ES-I3 (cell line): ENCODE measurements around the gene PSTPIP2.
"Not testable (repeated sequence)": the region's sequence is repeated elsewhere in the genome, so short reads cannot be mapped to it uniquely, and the experiment has no call there.

ENCODE experiments used
- H3K36me3 ChIP-seq: 2 replicates; pipeline ENCODE4 v1.6.1; 2013; ENCODE audit warnings: mild to moderate bottlenecking, low read length, control low read depth, moderate library complexity; ENCODE audit not compliant: insufficient read depth
- H3K4me1 ChIP-seq: 2 replicates; pipeline ENCODE4 v1.6.1; 2013; ENCODE audit warnings: mild to moderate bottlenecking, control low read depth, low read length; ENCODE audit not compliant: insufficient read depth
- H3K9ac ChIP-seq: 2 replicates; pipeline ENCODE4 v1.6.1; 2013; ENCODE audit warnings: low read depth, mild to moderate bottlenecking, low read length, moderate library complexity
- H3K9me3 ChIP-seq: 2 replicates; pipeline ENCODE4 v1.6.1; 2013; ENCODE audit warnings: mild to moderate bottlenecking, low read length, moderate library complexity; ENCODE audit not compliant: control insufficient read depth, insufficient read depth

PSTPIP2 gene

GRCh38 chr18:46055838-46056230, 16.2 kb downstream of the PSTPIP2 start:
- H3K9me3 ChIP-seq, result no peaks in the 10 kb centered on the region
- H3K9ac ChIP-seq, result no peak overlapping the region
- H3K4me1 ChIP-seq, result no peaks in the 10 kb centered on the region
- no peaks in the 10 kb centered on the region for H3K36me3 ChIP-seq

DNA sequence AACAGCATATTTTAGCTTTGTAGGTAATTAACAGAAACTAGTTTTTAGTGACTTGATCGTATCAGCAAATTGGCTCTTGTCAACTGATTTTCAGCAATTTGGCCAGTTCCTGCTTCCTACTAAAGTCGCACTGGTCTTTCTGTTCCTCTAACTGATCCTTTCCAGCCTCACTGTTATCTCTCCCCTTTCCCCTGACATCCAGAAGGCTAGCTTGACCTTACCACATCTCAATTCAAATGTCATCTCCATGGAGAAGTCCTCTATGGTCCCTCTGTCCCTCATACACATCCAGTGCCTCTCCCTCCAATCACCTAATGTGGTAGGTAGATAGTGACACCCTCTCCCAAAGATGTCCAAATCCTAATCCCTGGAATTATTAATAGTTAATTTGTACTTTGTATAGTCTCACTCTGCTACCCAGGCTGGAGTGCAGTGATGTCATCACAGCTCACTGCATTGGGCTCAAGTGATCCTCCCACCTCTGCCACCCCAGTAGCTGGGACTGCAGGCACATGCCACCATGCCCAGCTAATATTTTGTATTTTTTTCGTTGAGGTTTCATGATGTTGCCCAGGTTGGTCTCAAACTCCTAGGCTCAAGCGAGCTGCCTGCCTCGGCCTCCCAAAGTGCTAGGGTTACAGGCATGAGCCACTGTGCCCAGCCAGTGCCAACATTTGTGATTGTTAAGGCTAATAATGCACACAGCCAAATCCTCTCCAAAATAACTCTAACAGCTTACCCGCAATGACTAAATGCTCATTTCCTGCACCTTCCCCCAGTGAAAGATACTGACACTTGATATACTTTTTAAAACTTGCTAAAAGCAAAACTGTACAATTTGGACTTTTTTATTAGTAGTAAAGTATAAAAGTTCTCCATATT, 16.9 kb downstream of the PSTPIP2 start:
- Histone ChIP-seq H3K4me1 (no peaks in the 10 kb centered on the region), H3K9me3 (no peaks in the 10 kb centered on the region), H3K36me3 (no peaks in the 10 kb centered on the region), H3K9ac (no peak overlapping the region)

DNA sequence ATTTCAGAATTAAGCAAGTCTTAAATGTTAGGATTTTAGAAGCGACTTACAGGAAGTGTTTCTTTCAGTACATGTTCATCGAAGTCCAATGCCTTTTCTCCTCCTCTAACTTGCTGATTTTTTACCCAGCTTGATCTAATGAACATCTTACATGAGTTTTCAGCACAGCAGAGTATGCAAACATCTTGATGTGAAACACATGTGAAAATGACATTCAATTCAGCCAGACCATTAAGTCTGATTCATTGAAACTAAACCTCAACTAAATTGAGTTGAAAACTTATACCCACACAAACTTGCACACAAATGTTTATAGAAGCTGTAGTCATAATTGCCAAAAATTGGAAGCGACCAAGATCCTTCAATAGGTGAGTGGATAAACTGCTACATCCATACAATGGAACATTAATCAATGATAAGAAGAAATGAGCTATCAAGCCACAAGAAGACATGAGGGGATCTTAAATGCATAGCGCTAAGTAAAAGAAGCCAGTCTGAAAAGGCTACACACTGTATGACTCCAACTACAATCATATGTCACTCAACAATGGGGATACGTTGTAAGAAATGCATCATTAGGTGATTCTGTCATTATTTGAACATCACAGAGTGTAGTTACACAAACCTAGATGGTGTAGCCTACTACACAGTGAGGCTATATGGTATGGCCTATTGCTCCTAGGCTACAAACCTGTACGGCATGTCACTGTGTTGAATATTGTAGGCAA, 18.5 kb downstream of the PSTPIP2 start:
- Histone ChIP-seq H3K9ac (no peak overlapping the region), H3K4me1 (no peaks in the 10 kb centered on the region), H3K36me3 (no peaks in the 10 kb centered on the region), H3K9me3 (no peaks in the 10 kb centered on the region)

DNA sequence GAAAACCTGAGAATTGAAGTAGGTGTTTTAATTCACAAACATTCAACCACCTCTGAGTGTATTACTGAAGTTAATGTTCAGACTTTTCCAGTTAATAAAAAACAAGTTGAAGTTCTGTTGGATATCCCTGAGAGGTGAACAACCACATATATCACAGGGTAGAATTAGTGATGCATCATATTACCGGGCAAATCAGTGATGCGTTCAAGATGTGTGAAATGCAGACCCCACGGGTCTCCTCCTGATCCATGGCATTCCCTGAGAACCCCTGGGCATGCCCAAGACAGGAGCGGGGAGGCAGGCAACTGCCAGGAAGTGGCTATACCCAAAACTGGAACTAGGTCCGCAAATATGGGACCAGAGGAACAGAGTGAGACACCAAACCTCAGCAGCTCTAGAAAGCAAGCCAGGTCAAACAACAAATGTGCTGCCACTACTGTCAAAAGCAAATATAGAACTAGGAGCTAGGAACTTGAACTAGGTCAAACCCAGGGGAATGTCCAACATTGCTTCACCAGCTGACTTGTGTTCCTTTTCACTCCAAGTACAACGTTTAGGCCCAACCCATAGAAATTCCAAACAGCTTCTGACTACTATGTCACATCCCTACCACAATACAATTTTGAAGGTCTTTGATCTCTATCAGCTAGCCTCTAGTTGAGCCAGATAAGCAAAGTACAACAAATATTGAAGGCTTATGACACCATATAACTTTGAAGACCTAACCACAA, 20.2 kb downstream of the PSTPIP2 start:
- no peak overlapping the region for H3K9ac ChIP-seq
- H3K36me3 ChIP-seq, result no peaks in the 10 kb centered on the region
- no peaks in the 10 kb centered on the region for H3K4me1 ChIP-seq
- no peaks in the 10 kb centered on the region for H3K9me3 ChIP-seq

- H3K36me3 ChIP-seq, result no peaks in the 10 kb centered on the region
- H3K9ac ChIP-seq, result no peak overlapping the region
- H3K9me3 ChIP-seq, result no peaks in the 10 kb centered on the region
- H3K4me1 ChIP-seq, result no peaks in the 10 kb centered on the region
These were observed 21.8 kb downstream of the PSTPIP2 start for GRCh38 chr18:46050268-46050667.

DNA sequence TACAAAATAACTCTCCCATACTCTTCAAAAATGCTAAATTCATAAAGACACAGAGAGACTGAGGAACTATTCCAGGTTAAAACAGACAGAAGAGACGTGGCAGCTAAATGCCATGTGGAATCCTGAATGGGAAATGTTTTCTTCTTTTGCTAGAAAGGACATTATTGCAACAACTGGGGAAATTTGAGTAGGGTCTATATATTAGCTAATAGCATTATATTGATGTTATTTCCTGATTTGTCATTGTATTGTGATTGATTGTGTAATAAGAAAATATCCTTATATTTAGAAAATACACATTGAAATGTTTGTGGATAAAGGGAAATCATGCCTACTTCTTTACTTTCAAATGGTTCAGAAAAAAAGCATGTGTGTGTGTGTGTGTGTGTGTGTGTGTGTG, 23.4 kb downstream of the PSTPIP2 start:
- no peak overlapping the region for H3K9ac ChIP-seq
- no peaks in the 10 kb centered on the region for H3K36me3 ChIP-seq
- no peaks in the 10 kb centered on the region for H3K4me1 ChIP-seq

DNA sequence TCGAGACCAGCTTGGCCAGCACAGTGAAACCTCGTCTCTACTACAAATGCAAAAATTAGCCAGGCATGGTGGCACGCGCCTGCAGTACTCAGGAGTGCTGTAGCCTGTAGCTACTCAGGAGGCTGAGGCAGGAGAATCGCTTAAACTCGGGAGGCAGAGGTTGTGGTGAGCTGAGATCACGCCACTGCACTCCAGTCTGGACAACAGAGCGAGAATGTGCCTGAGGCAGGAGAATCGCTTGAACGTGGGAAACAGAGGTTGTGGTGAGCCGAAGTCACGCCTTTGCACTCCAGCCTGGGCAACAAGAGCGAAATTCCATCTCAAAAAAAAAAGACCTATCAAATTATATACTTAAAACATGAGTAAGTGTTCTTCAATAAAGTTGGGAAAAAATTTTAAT, 24.7 kb downstream of the PSTPIP2 start:
- H3K9ac ChIP-seq, H3K4me1 ChIP-seq, H3K36me3 ChIP-seq, H3K9me3 ChIP-seq: not testable (repeated sequence)

More for the DNA sequence above, 23.4 kb downstream of the PSTPIP2 start:
- no peaks in the 10 kb centered on the region for H3K9me3 ChIP-seq

DNA sequence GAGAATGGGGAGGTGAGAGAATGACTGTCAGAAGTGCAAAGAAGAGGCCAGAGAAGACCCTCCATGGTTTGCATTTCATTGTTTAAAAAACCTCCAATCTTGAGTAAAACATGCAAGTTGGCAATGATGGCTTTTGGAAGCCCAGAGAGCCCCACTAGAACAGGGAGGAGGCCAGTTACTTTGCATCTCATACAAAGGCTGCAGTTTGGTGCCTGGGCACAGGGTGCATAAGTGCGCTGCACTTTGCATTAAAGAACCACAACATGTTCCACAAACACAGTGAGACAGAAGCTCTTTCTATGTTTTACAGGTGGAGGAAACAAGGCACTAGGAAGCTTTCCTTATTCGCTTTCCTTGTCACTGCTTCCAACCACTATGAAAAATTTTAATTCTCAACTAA, 25.4 kb downstream of the PSTPIP2 start:
- no peaks in the 10 kb centered on the region for H3K9me3 ChIP-seq
- peaks cover 9% of the 10 kb centered on the region; the same call in 1 of the 2 replicates for H3K4me1 ChIP-seq
- H3K36me3 ChIP-seq, result no peaks in the 10 kb centered on the region
- H3K9ac ChIP-seq, result no peak overlapping the region

GRCh38 chr18:46046126-46046525, 25.9 kb downstream of the PSTPIP2 start:
- Histone ChIP-seq H3K36me3 (no peaks in the 10 kb centered on the region), H3K4me1 (peaks cover 9% of the 10 kb centered on the region; the same call in 1 of the 2 replicates), H3K9me3 (no peaks in the 10 kb centered on the region), H3K9ac (no peak overlapping the region)

GRCh38 chr18:46042571-46043123, 29.4 kb downstream of the PSTPIP2 start:
- Histone ChIP-seq H3K36me3 (no peaks in the 10 kb centered on the region; the same call in 1 of the 2 replicates), H3K9me3 (no peaks in the 10 kb centered on the region), H3K4me1 (peaks cover 16% of the 10 kb centered on the region), H3K9ac (no peak overlapping the region)

- Histone ChIP-seq H3K9ac (no peak overlapping the region), H3K4me1 (peaks cover 16% of the 10 kb centered on the region), H3K36me3 (no peaks in the 10 kb centered on the region; the same call in 1 of the 2 replicates)
These were observed 31.3 kb downstream of the PSTPIP2 start for GRCh38 chr18:46040747-46041104.

GRCh38 chr18:46040033-46040746, 31.9 kb downstream of the PSTPIP2 start:
- Histone ChIP-seq H3K9ac (no peak overlapping the region), H3K4me1 (peaks cover 16% of the 10 kb centered on the region), H3K36me3 (no peaks in the 10 kb centered on the region; the same call in 1 of the 2 replicates), H3K9me3 (no peaks in the 10 kb centered on the region)

More at GRCh38 chr18:46040747-46041104, 31.3 kb downstream of the PSTPIP2 start:
- H3K9me3 ChIP-seq, result no peaks in the 10 kb centered on the region

DNA sequence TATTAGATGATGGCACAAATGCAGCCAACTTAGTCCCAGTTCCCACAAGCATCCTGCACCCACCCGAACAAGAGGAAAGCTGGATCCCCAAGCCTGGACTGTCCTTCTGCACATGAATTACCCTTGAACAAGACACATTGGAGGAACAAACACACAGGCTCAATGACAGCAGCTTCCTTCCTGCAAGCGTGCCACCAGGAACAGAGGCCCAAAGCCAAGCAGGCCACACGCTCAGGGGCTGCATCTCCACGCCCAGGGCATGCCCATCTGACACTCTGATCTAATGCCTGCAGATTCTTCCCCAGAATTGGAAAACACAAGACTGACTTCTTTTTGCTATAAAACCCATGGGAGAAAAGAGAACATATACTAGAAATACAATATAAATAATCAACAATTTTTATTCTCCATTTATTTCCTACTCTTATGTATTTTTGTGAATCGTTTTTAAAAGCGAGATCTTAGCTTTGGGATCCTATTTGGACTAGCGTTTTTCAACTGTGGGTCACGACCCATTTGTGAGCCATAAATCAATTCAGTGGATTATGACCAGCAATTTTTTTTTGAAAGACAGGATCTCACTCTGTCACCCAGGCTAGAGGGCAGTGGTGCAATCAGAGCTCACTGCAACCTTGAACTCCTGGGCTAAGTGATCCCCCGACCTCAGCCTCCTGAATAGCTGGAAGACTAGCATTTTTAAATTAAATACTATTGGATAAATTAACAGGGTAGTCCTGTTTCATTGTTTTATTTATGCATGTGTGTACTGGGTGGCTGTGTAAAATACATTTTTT, 34.4 kb downstream of the PSTPIP2 start:
- peaks cover 16% of the 10 kb centered on the region for H3K4me1 ChIP-seq
- no peaks in the 10 kb centered on the region; the same call in none of the 2 replicates for H3K36me3 ChIP-seq
- no peaks in the 10 kb centered on the region for H3K9me3 ChIP-seq
- H3K9ac ChIP-seq, result no peak overlapping the region
